Duodenal mucosa (tissue), 2 donors: ENCODE data around the gene EIF4B.

Experiments
- H3K27ac ChIP-seq: one replicate; pipeline ENCODE4 v1.7.0; 2013; ENCODE audit warnings: low read depth, low read length
- H3K27me3 ChIP-seq, 2 donors: one replicate each; pipeline ENCODE4 v1.7.0; 2013; ENCODE audit warnings: low read length in 2 of 2, control low read depth in 1 of 2; ENCODE audit not compliant: insufficient read depth in 2 of 2, control insufficient read depth in 1 of 2
- H3K36me3 ChIP-seq, 2 donors: one replicate each; pipeline ENCODE4 v1.7.0; 2013; ENCODE audit warnings: low read length in 2 of 2, control low read depth in 1 of 2; ENCODE audit not compliant: insufficient read depth in 2 of 2, control insufficient read depth in 1 of 2
- H3K4me1 ChIP-seq, 2 donors: one replicate each; pipeline ENCODE4 v1.7.0; 2013; ENCODE audit warnings: low read length in 2 of 2, control low read depth in 1 of 2; ENCODE audit not compliant: insufficient read depth in 2 of 2, control insufficient read depth in 1 of 2
- H3K4me3 ChIP-seq, 2 donors: one replicate each; pipeline ENCODE4 v1.7.0; 2013; ENCODE audit warnings: low read length in 2 of 2, low read depth in 1 of 2
- H3K9ac ChIP-seq, 2 donors: one replicate each; pipeline ENCODE4 v1.7.0; 2013; ENCODE audit warnings: low read length in 2 of 2, low read depth in 1 of 2
- H3K9me3 ChIP-seq, 2 donors: one replicate each; pipeline ENCODE4 v1.7.0; 2013; ENCODE audit warnings: low read length in 2 of 2, control low read depth in 1 of 2; ENCODE audit not compliant: control insufficient read depth in 1 of 2

The EIF4B gene

GRCh38 chr12:53078425-53079225, 72.4 kb downstream of the EIF4B start:
- peaks cover 13 to 28% of the 10 kb centered on the region in 2 donors for H3K36me3 ChIP-seq
- H3K27me3 ChIP-seq = no peaks in the 10 kb centered on the region
- peak overlapping the region; percentile 80 to 84 for H3K4me3 ChIP-seq
- peak overlapping the region; percentile 72 to 79 for H3K9ac ChIP-seq
- H3K9me3 ChIP-seq = no peaks in the 10 kb centered on the region
- H3K27ac ChIP-seq = peak overlapping the region; percentile 58
- peaks cover 4 to 29% of the 10 kb centered on the region in 2 donors for H3K4me1 ChIP-seq

GRCh38 chr12:53079226-53080117, 73.2 kb downstream of the EIF4B start, which contains the start of gene SPRYD3:
Gene SPRYD3 (minus strand): TSS chr12:53079390. CDS start chr12:53079333, 57 bp downstream.
- H3K27me3 ChIP-seq = no peaks in the 10 kb centered on the region
- peaks cover 4 to 22% of the 10 kb centered on the region in 2 donors for H3K4me1 ChIP-seq
- H3K9ac ChIP-seq = peak within 1 kb of the TSS; percentile 75 to 79
- peaks cover 13 to 22% of the 10 kb centered on the region in 2 donors for H3K36me3 ChIP-seq
- no peaks in the 10 kb centered on the region for H3K9me3 ChIP-seq
- peak within 1 kb of the TSS; percentile 69 for H3K27ac ChIP-seq
- peak within 1 kb of the TSS; percentile 80 to 84 for H3K4me3 ChIP-seq

- Histone ChIP-seq H3K27ac (no peak overlapping the region), H3K36me3 (no peaks in the 10 kb centered on the region), H3K9ac (no peak overlapping the region), H3K27me3 (no peaks in the 10 kb centered on the region), H3K4me1 (peaks cover 4 to 16% of the 10 kb centered on the region in 2 donors), H3K4me3 (no peak overlapping the region), H3K9me3 (no peaks in the 10 kb centered on the region)
Observed at GRCh38 chr12:53082637-53083175, 76.5 kb downstream of the EIF4B start.

GRCh38 chr12:53086361-53086760, 80.1 kb downstream of the EIF4B start:
- Histone ChIP-seq H3K9me3 (no peaks in the 10 kb centered on the region), H3K27ac (no peak overlapping the region), H3K36me3 (no peaks in the 10 kb centered on the region), H3K4me1 (no peaks in the 10 kb centered on the region), H3K27me3 (no peaks in the 10 kb centered on the region), H3K9ac (no peak overlapping the region), H3K4me3 (no peak overlapping the region)

GRCh38 chr12:53090105-53090504, 83.8 kb downstream of the EIF4B start:
- H3K36me3 ChIP-seq = no peaks in the 10 kb centered on the region
- no peaks in the 10 kb centered on the region for H3K27me3 ChIP-seq
- no peak overlapping the region for H3K27ac ChIP-seq
- peaks cover 5 to 8% of the 10 kb centered on the region in 2 donors for H3K4me1 ChIP-seq
- no peaks in the 10 kb centered on the region for H3K9me3 ChIP-seq
- no peak overlapping the region for H3K9ac ChIP-seq
- no peak overlapping the region for H3K4me3 ChIP-seq

GRCh38 chr12:53090554-53090953, 84.3 kb downstream of the EIF4B start:
- Histone ChIP-seq H3K4me1 (peaks cover 5 to 8% of the 10 kb centered on the region in 2 donors), H3K27me3 (no peaks in the 10 kb centered on the region), H3K36me3 (no peaks in the 10 kb centered on the region), H3K4me3 (no peak overlapping the region), H3K9ac (no peak overlapping the region), H3K27ac (no peak overlapping the region), H3K9me3 (no peaks in the 10 kb centered on the region)

- no peak overlapping the region for H3K4me3 ChIP-seq
- H3K36me3 ChIP-seq = no peaks in the 10 kb centered on the region
Observed at GRCh38 chr12:53091756-53092155, 85.5 kb downstream of the EIF4B start.

More at GRCh38 chr12:53091756-53092155, 85.5 kb downstream of the EIF4B start:
- H3K9ac ChIP-seq = no peak overlapping the region
- no peaks in the 10 kb centered on the region for H3K9me3 ChIP-seq
- no peak overlapping the region for H3K27ac ChIP-seq
- peaks cover 5 to 12% of the 10 kb centered on the region in 2 donors for H3K4me1 ChIP-seq
- peaks cover 0 to 1% of the 10 kb centered on the region in 2 donors for H3K27me3 ChIP-seq
